GM19324 (cell line): ENCODE data around the gene CEP162.
A peak's percentile ranks its signal among the peaks of the same experiment; 100 is the strongest.
"Not testable (repeated sequence)": the region's sequence is repeated elsewhere in the genome, so short reads cannot be mapped to it uniquely, and the experiment has no call there.

Source experiments
- ATAC-seq: cut with Tn5 transposase; IDR thresholded peaks from one replicate; pipeline ENCODE4 v1.9.1; 2021; ENCODE audit warnings: mild to moderate bottlenecking, moderate library complexity; ENCODE audit not compliant: unreplicated experiment, low FRiP score

CEP162 gene

GRCh38 chr6:84227044-84227433 is 404 bp downstream of the CEP162 start:
- peak; percentile 7 for ATAC-seq

GRCh38 chr6:84224251-84224650 is 3.2 kb downstream of the CEP162 start:
- no peak for ATAC-seq

- ATAC-seq, result not testable (repeated sequence)
These were observed 3.8 kb downstream of the CEP162 start for GRCh38 chr6:84223608-84224007.

GRCh38 chr6:84222426-84222825 is 5.0 kb downstream of the CEP162 start:
- ATAC-seq, result no peak

GRCh38 chr6:84220809-84221409 is 6.5 kb downstream of the CEP162 start:
- ATAC-seq, result no peak

GRCh38 chr6:84218091-84218490 is 9.4 kb downstream of the CEP162 start:
- ATAC-seq, result no peak

GRCh38 chr6:84213217-84213616 is 14.2 kb downstream of the CEP162 start:
- ATAC-seq, result no peak

- ATAC-seq, result no peak
These were observed 23.4 kb downstream of the CEP162 start for GRCh38 chr6:84204011-84204410.

GRCh38 chr6:84199987-84200386 is 27.5 kb downstream of the CEP162 start:
- not testable (repeated sequence) for ATAC-seq

GRCh38 chr6:84197708-84198107 is 29.7 kb downstream of the CEP162 start:
- no peak for ATAC-seq

- ATAC-seq, result no peak
These were observed 34.2 kb downstream of the CEP162 start for GRCh38 chr6:84193114-84193708.

- ATAC-seq, result no peak
These were observed 35.6 kb downstream of the CEP162 start for GRCh38 chr6:84191802-84192201.

GRCh38 chr6:84189356-84189755 is 38.1 kb downstream of the CEP162 start:
- not testable (repeated sequence) for ATAC-seq

GRCh38 chr6:84183430-84183829 is 44.0 kb downstream of the CEP162 start:
- ATAC-seq, result no peak

GRCh38 chr6:84182001-84182400 is 45.4 kb downstream of the CEP162 start:
- no peak for ATAC-seq

GRCh38 chr6:84177241-84177640 is 50.2 kb downstream of the CEP162 start:
- no peak for ATAC-seq

GRCh38 chr6:84172574-84172973 is 54.9 kb downstream of the CEP162 start:
- no peak for ATAC-seq

GRCh38 chr6:84172080-84172479 is 55.4 kb downstream of the CEP162 start:
- no peak for ATAC-seq

GRCh38 chr6:84167457-84167856 is 60.0 kb downstream of the CEP162 start:
- no peak for ATAC-seq

- no peak for ATAC-seq
These were observed 61.0 kb downstream of the CEP162 start for GRCh38 chr6:84166395-84166794.

- ATAC-seq, result not testable (repeated sequence)
These were observed 63.1 kb downstream of the CEP162 start for GRCh38 chr6:84164328-84164727.

GRCh38 chr6:84161190-84161589 is 66.3 kb downstream of the CEP162 start:
- no peak for ATAC-seq
